ENCODE results near the gene PTPRG.

DNA sequence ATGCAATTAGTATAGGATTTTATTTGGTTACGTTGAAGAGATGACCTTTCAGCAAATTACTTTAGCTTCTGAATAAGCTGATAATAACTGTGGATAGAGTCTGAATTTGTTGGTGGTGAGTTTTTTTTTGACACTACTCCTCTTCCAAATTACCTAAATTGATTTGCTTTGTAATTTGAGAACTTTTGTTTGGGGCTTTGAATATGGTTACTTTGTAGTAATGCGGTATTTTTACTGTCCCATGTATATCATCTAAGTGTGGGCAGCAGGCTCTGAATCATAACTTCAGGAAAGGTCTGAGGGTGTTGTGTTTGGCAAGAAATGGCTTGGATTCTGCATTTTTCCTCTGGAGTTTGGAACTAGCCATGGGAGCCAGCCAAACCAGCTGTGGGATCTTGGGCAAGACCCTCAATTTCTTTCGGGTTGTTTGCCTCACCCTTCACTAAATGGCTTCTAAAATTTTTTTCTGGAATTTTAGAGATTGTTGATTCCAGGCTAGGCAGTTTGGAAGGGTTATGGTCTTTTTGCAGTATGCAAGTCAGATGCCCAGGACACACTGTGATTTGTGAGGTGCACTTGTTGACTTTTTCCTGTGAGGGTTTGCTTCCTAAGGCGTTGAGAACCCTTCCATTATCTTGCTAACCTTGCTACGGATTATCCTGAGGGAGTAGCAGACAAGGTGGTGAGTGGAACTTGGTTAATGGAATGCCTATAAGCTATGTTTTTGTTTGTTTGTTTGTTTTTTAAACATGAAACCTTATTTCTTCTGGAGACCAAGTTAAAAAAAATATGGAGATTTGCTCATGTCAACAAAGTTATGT, 10.4 kb downstream of the PTPRG start:
- TF ChIP-seq YY1 (IDR thresholded peaks at IDR 0.05), result no peak
- TF ChIP-seq, protein P1, sequence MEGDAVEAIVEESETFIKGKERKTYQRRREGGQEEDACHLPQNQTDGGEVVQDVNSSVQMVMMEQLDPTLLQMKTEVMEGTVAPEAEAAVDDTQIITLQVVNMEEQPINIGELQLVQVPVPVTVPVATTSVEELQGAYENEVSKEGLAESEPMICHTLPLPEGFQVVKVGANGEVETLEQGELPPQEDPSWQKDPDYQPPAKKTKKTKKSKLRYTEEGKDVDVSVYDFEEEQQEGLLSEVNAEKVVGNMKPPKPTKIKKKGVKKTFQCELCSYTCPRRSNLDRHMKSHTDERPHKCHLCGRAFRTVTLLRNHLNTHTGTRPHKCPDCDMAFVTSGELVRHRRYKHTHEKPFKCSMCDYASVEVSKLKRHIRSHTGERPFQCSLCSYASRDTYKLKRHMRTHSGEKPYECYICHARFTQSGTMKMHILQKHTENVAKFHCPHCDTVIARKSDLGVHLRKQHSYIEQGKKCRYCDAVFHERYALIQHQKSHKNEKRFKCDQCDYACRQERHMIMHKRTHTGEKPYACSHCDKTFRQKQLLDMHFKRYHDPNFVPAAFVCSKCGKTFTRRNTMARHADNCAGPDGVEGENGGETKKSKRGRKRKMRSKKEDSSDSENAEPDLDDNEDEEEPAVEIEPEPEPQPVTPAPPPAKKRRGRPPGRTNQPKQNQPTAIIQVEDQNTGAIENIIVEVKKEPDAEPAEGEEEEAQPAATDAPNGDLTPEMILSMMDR (IDR thresholded peaks at IDR 0.05; ENCODE audit: low read depth, low read length, missing input control), result no peak
- TF ChIP-seq, protein P2, sequence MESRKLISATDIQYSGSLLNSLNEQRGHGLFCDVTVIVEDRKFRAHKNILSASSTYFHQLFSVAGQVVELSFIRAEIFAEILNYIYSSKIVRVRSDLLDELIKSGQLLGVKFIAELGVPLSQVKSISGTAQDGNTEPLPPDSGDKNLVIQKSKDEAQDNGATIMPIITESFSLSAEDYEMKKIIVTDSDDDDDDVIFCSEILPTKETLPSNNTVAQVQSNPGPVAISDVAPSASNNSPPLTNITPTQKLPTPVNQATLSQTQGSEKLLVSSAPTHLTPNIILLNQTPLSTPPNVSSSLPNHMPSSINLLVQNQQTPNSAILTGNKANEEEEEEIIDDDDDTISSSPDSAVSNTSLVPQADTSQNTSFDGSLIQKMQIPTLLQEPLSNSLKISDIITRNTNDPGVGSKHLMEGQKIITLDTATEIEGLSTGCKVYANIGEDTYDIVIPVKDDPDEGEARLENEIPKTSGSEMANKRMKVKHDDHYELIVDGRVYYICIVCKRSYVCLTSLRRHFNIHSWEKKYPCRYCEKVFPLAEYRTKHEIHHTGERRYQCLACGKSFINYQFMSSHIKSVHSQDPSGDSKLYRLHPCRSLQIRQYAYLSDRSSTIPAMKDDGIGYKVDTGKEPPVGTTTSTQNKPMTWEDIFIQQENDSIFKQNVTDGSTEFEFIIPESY (IDR thresholded peaks at IDR 0.05), result no peak
- no peak for TF ChIP-seq JUND (IDR thresholded peaks at IDR 0.05)
- no peak for TF ChIP-seq TAF1 (conservative IDR thresholded peaks at IDR 0.05)
- TF ChIP-seq SP1 (IDR thresholded peaks at IDR 0.05), result no peak
- TF ChIP-seq, protein P3, sequence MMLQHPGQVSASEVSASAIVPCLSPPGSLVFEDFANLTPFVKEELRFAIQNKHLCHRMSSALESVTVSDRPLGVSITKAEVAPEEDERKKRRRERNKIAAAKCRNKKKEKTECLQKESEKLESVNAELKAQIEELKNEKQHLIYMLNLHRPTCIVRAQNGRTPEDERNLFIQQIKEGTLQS (IDR thresholded peaks at IDR 0.05), result no peak
- TF ChIP-seq GABPA (IDR thresholded peaks at IDR 0.05 in 1 of 2, conservative IDR thresholded peaks at IDR 0.05 in 1 of 2), result no peak

All from liver (tissue), 3 donors.